Thyroid gland (tissue), 4 donors: ENCODE results near the gene RCE1.

Experiments used
- POLR2A ChIP-seq, 2 donors: fragments of 450-650 bp; IDR thresholded peaks; one replicate each; pipeline ENCODE4 v1.6.1; 2017; ENCODE audit warnings: antibody characterized with exemption in 2 of 2, mild to moderate bottlenecking in 2 of 2, moderate library complexity in 1 of 2
- TF ChIP-seq, protein P1 (sequence below), 6 experiments: fragments of 200-600 bp in 3 of 6; fragments of 450-650 bp in 3 of 6; sonication (generic) in 3 of 6; IDR thresholded peaks; one replicate each; pipeline ENCODE4 v1.5.1; 2016 to 2019; ENCODE audit warnings: antibody characterized with exemption in 6 of 6, mild to moderate bottlenecking in 2 of 6, inconsistent platforms in 1 of 6, moderate library complexity in 1 of 6

DNA sequence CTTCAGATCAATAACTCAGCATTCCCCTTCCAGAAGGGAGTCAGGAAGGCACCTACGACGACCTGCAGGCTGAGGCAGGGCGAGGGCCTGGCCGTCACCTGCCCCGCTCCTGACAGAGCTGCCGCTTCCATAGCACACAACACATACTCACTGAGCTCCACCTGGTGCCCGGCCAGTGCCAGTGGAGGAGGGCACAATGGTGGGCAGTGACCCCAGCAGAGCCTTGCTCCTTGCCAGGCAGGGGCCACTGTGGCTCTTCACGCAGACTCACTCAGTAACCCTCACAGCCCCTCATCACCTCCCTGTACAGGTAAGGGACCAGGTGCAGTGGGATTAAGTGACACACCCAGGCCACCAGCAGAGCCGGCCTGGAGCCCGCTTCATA lies 38.2 kb downstream of the RCE1 start:
- TF ChIP-seq, protein P1, sequence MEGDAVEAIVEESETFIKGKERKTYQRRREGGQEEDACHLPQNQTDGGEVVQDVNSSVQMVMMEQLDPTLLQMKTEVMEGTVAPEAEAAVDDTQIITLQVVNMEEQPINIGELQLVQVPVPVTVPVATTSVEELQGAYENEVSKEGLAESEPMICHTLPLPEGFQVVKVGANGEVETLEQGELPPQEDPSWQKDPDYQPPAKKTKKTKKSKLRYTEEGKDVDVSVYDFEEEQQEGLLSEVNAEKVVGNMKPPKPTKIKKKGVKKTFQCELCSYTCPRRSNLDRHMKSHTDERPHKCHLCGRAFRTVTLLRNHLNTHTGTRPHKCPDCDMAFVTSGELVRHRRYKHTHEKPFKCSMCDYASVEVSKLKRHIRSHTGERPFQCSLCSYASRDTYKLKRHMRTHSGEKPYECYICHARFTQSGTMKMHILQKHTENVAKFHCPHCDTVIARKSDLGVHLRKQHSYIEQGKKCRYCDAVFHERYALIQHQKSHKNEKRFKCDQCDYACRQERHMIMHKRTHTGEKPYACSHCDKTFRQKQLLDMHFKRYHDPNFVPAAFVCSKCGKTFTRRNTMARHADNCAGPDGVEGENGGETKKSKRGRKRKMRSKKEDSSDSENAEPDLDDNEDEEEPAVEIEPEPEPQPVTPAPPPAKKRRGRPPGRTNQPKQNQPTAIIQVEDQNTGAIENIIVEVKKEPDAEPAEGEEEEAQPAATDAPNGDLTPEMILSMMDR (IDR thresholded peaks at IDR 0.05), result no peak
- TF ChIP-seq POLR2A (IDR thresholded peaks at IDR 0.05), result no peak
